ENCODE results near the gene TAF11. TPM values are rescaled to one million over a fixed set of nuclear protein-coding genes. Genes with fewer than 3 reads are reported as not detected.

The TAF11 gene
- total and polyA plus RNA-seq, 2 of the 8 experiments (the other 6 are each of a cell fraction or from before 2014, with no cell fraction given), result 38.2 to 48.6 TPM

GRCh38 chr6:34888874-34889555 lies 1.2 kb upstream of the TAF11 start, which contains the start of gene ANKS1A:
ANKS1A (plus strand) TSS chr6:34889255; CDS start chr6:34889403, 148 bp downstream.
- Histone ChIP-seq H3K23ac (ENCODE audit: insufficient read length) (no peak within 1 kb of the TSS), H2BK5ac (ENCODE audit: low read depth, low read length) (peak within 1 kb of the TSS; percentile 83; the same call in 1 of the 2 replicates), H3K4me3 (ENCODE audit: extremely low read depth in 1 of 4, insufficient read depth in 2 of 4, low read depth in 3 of 4, low read length in 4 of 4) (peak within 1 kb of the TSS; percentile 74 to 98 (median 94)), H4K8ac (ENCODE audit: extremely low read depth, insufficient read depth, low read length) (no peak within 1 kb of the TSS), H4K20me1 (replicated peaks in 1 of 2; ENCODE audit: control insufficient read depth in 1 of 2, insufficient read depth in 2 of 2, low read length in 2 of 2) (peaks cover 0 to 9% of the 10 kb centered on the region in 2 experiments), H4K91ac (replicated peaks; ENCODE audit: insufficient read length, low read length) (peak within 1 kb of the TSS; percentile 22), H2BK15ac (ENCODE audit: low read length) (0 out of 2 replicates have a peak within 1 kb of the TSS, but pooled peaks have one; percentile 31), H4K5ac (ENCODE audit: insufficient read length, low read depth, low read length) (peak within 1 kb of the TSS; percentile 17), H2BK120ac (replicated peaks; ENCODE audit: low read depth, low read length) (peak within 1 kb of the TSS; percentile 56), H2AK5ac (ENCODE audit: low read depth, low read length) (no peak within 1 kb of the TSS), H3K79me2 (ENCODE audit: control insufficient read depth in 1 of 2, insufficient read depth in 2 of 2, low read length in 2 of 2) (peaks cover 3 to 73% of the 10 kb centered on the region in 2 experiments), H3K9ac (replicated peaks in 1 of 4; ENCODE audit: extremely low read depth in 1 of 4, low read depth in 3 of 4, low read length in 3 of 4) (peak within 1 kb of the TSS; percentile 74 to 96 (median 86)), H3K79me1 (ENCODE audit: low read depth, low read length) (peaks cover 2% of the 10 kb centered on the region; the same call in 1 of the 2 replicates), H3K14ac (ENCODE audit: insufficient read length) (no peak within 1 kb of the TSS), H3K27ac (ENCODE audit: low read depth, low read length) (peak within 1 kb of the TSS; percentile 80), H3K27me3 (replicated peaks in 1 of 4; ENCODE audit: control insufficient read depth in 3 of 4, extremely low read depth in 1 of 4, insufficient read depth in 3 of 4, low read length in 3 of 4) (no peaks in the 10 kb centered on the region), H3K4ac (replicated peaks; ENCODE audit: insufficient read length, low read depth, low read length) (peak within 1 kb of the TSS; percentile 59), H3K56ac (replicated peaks; ENCODE audit: insufficient read length, low read depth, low read length) (no peak within 1 kb of the TSS), H3K36me3 (ENCODE audit: control insufficient read depth in 2 of 4, insufficient read depth in 4 of 4, low read length in 3 of 4) (peaks cover 0 to 2% (median 2%) of the 10 kb centered on the region in 4 experiments; a peak in 2 of 8 replicates), H2BK20ac (ENCODE audit: low read length) (no peak within 1 kb of the TSS), H2AFZ (ENCODE audit: low read length) (peak within 1 kb of the TSS; percentile 46), H3K4me1 (replicated peaks in 1 of 4; ENCODE audit: control insufficient read depth in 3 of 4, insufficient read depth in 4 of 4, low read length in 3 of 4) (no peaks in the 10 kb centered on the region; a peak in 2 of 7 replicates), H3K9me3 (ENCODE audit: insufficient read depth in 2 of 2, low read depth in 1 of 2, low read length in 1 of 2) (no peaks in the 10 kb centered on the region), H2BK12ac (ENCODE audit: low read depth, low read length) (no peak within 1 kb of the TSS), H3K4me2 (ENCODE audit: insufficient read depth in 1 of 2, low read depth in 2 of 2, low read length in 2 of 2) (peak within 1 kb of the TSS; percentile 83 to 97), H3K23me2 (ENCODE audit: low read depth, low read length) (peaks cover 16% of the 10 kb centered on the region), H3K18ac (ENCODE audit: extremely low read depth, low read length) (no peak within 1 kb of the TSS)
- ChIA-PET POLR2A (ENCODE audit: partially characterized antibody) (interaction anchor here (0.8 to 6.1 kb wide), 11 partner anchors 9 to 463 kb away, joined by 3 to 48 read pairs (median 4); partner anchors contain the start of genes BLTP3A, RPS10 and SNRPC), CTCF (ENCODE audit: partially characterized antibody) (interaction anchor here (0.6 kb wide), 1 partner anchor 527 kb away, joined by 3 read pairs; no protein-coding TSS in a partner anchor)
- WGBS, 2 experiments (ENCODE audit: extremely low coverage in 1 of 2, insufficient coverage in 1 of 2, insufficient read length in 1 of 2, insufficient replicate concordance in 2 of 2, low coverage in 1 of 2, low lambda C conversion rate in 2 of 2, missing lambda C conversion rate in 1 of 2), result 2% methylated on average over 32 of the region's 60 CpGs; no CpG with 5 or more reads in 1 of the 2 experiments
- FAIRE-seq, result no peak
- DNase-seq (ENCODE audit: low read depth in 1 of 2, low spot score in 2 of 2), result peak; percentile 70 to 98
- TF ChIP-seq CBX8 (IDR thresholded peaks at IDR 0.05; ENCODE audit: borderline replicate concordance, low read depth, low read length), result no peak
- TF ChIP-seq YY1 (IDR thresholded peaks at IDR 0.05; ENCODE audit: low read depth, low read length), result no peak
- no peak for TF ChIP-seq RAD21 (IDR thresholded peaks at IDR 0.05 in 1 of 2, conservative IDR thresholded peaks at IDR 0.05 in 1 of 2; ENCODE audit: low read depth in 2 of 2, low read length in 2 of 2)
- no peak for TF ChIP-seq HDAC6 (IDR thresholded peaks at IDR 0.05; ENCODE audit: low read depth, low read length)
- 0 out of 2 replicates have a peak, but pooled peaks have one; percentile 37 for TF ChIP-seq BACH1 (IDR thresholded peaks at IDR 0.05; ENCODE audit: low read length)
- TF ChIP-seq SRF (IDR thresholded peaks at IDR 0.05; ENCODE audit: low read depth, low read length), result no peak
- TF ChIP-seq BCL11A (IDR thresholded peaks at IDR 0.05; ENCODE audit: low read depth in 2 of 2, low read length in 2 of 2), result no peak
- no peak for TF ChIP-seq SP1 (IDR thresholded peaks at IDR 0.05; ENCODE audit: low read depth, low read length)
- TF ChIP-seq RBBP5 (IDR thresholded peaks at IDR 0.05; ENCODE audit: borderline replicate concordance, low read depth, low read length), result no peak; the same call in 1 of the 2 replicates
- no peak for TF ChIP-seq GTF2F1 (IDR thresholded peaks at IDR 0.05; ENCODE audit: borderline replicate concordance, low read depth, low read length)
- no peak for TF ChIP-seq NANOG (IDR thresholded peaks at IDR 0.05; ENCODE audit: insufficient read depth, low read depth, low read length, poor library complexity, severe bottlenecking)
- no peak for TF ChIP-seq TEAD4 (IDR thresholded peaks at IDR 0.05; ENCODE audit: low read depth, low read length)
